ENCODE results near the gene GRPEL2.

GRPEL2 gene

DNA sequence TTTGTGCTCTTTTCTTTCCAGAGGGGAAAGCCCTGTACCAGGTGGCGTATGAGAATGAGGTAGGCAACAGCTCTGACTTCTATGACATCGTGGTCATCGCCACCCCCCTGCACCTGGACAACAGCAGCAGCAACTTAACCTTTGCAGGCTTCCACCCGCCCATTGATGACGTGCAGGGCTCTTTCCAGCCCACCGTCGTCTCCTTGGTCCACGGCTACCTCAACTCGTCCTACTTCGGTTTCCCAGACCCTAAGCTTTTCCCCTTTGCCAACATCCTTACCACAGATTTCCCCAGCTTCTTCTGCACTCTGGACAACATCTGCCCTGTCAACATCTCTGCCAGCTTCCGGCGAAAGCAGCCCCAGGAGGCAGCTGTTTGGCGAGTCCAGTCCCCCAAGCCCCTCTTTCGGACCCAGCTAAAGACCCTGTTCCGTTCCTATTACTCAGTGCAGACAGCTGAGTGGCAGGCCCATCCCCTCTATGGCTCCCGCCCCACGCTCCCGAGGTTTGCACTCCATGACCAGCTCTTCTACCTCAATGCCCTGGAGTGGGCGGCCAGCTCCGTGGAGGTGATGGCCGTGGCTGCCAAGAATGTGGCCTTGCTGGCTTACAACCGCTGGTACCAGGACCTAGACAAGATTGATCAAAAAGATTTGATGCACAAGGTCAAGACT is 22.8 kb downstream of the GRPEL2 start:
- Histone ChIP-seq H3K4me1 (ENCODE audit: low read depth, poor library complexity, severe bottlenecking) (peaks cover 10% of the 10 kb centered on the region), H3K36me3 (ENCODE audit: insufficient read depth) (no peaks in the 10 kb centered on the region), H2AFZ (ENCODE audit: low read depth) (no peak overlapping the region), H3K27ac (no peak overlapping the region), H4K20me1 (ENCODE audit: insufficient read depth) (no peaks in the 10 kb centered on the region), H3K27me3 (ENCODE audit: insufficient read depth, low read depth) (no peaks in the 10 kb centered on the region), H3K9ac (no peak overlapping the region), H3K79me2 (ENCODE audit: insufficient read depth, low read depth) (no peaks in the 10 kb centered on the region), H3K4me2 (no peak overlapping the region), H3K4me3 (IDR thresholded peaks at IDR 0.05; ENCODE audit: insufficient read depth, low read depth, low read length) (no peak overlapping the region)
- TF ChIP-seq, protein P1, sequence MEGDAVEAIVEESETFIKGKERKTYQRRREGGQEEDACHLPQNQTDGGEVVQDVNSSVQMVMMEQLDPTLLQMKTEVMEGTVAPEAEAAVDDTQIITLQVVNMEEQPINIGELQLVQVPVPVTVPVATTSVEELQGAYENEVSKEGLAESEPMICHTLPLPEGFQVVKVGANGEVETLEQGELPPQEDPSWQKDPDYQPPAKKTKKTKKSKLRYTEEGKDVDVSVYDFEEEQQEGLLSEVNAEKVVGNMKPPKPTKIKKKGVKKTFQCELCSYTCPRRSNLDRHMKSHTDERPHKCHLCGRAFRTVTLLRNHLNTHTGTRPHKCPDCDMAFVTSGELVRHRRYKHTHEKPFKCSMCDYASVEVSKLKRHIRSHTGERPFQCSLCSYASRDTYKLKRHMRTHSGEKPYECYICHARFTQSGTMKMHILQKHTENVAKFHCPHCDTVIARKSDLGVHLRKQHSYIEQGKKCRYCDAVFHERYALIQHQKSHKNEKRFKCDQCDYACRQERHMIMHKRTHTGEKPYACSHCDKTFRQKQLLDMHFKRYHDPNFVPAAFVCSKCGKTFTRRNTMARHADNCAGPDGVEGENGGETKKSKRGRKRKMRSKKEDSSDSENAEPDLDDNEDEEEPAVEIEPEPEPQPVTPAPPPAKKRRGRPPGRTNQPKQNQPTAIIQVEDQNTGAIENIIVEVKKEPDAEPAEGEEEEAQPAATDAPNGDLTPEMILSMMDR (conservative IDR thresholded peaks at IDR 0.05; ENCODE audit: low read depth, low read length), result no peak

DNA sequence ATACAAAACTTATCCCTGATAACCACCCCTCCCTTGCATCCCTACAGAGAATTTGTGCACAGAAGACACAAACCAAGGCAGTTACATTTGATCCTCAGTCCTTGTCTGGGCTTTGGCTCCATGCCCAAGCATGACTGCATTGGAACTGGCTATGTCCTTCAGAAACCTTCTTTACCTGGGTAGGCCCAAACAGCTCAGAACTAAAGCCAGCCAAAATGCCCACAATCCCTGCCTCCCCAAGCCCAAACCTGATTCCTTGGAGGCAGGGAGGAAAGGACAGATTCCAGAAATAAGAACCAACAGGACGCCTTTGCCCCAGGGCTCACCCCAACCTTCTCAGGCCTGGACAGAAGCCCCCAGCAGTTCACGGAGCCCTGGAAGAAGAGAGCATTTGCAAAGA is 25.6 kb downstream of the GRPEL2 start:
- Histone ChIP-seq H2AFZ (ENCODE audit: low read depth) (no peak overlapping the region), H3K27ac (no peak overlapping the region)

DNA sequence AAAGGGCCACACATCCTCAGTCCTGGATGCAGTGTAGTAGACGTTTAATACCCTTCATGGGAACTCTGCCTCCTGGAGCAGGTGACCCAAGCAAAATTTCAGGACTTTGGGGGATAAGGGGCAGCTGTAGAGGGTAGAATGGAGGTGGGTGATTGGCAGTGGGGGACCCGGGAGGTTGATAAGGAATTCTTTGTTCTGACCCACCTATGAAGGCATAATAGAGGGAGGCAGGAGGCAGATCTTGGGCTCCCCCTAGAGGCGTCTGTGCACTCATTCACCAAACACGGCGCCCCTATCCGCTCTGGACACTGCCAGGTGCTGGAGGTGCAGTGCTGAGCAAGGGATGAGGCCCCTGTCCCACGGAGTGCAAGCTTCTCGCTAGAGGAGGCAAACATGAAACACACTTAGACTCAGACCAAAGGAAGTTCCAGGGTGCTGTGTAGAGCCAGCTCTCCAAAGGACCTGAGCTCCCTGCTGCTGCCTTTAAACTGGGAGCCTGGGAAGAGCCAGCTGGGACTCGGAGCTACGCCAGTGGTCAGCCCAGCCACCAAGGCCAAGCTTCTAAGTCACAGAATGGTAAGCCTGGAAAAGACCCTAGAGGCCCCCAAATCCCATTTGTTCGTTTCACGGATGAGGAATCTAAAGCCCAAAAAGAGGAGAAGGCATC is 26.1 kb downstream of the GRPEL2 start:
- no peaks in the 10 kb centered on the region for H4K20me1 ChIP-seq (ENCODE audit: insufficient read depth)
- TF ChIP-seq, protein P1 (conservative IDR thresholded peaks at IDR 0.05; ENCODE audit: low read depth, low read length), result peak; percentile 56
- no peaks in the 10 kb centered on the region for H3K36me3 ChIP-seq (ENCODE audit: insufficient read depth)
- H3K27ac ChIP-seq, result no peak overlapping the region
- H2AFZ ChIP-seq (ENCODE audit: low read depth), result no peak overlapping the region
- H3K4me3 ChIP-seq (IDR thresholded peaks at IDR 0.05; ENCODE audit: insufficient read depth, low read depth, low read length), result no peak overlapping the region
- H3K79me2 ChIP-seq (ENCODE audit: insufficient read depth, low read depth), result no peaks in the 10 kb centered on the region
- peaks cover 10% of the 10 kb centered on the region for H3K4me1 ChIP-seq (ENCODE audit: low read depth, poor library complexity, severe bottlenecking)
- H3K27me3 ChIP-seq (ENCODE audit: insufficient read depth, low read depth), result no peaks in the 10 kb centered on the region
- no peak overlapping the region for H3K4me2 ChIP-seq
- H3K9ac ChIP-seq, result no peak overlapping the region

More for the DNA sequence above, 25.6 kb downstream of the GRPEL2 start:
- H3K27me3 ChIP-seq (ENCODE audit: insufficient read depth, low read depth), result no peaks in the 10 kb centered on the region
- no peak overlapping the region for H3K4me2 ChIP-seq
- no peaks in the 10 kb centered on the region for H3K79me2 ChIP-seq (ENCODE audit: insufficient read depth, low read depth)
- H3K36me3 ChIP-seq (ENCODE audit: insufficient read depth), result no peaks in the 10 kb centered on the region
- no peaks in the 10 kb centered on the region for H4K20me1 ChIP-seq (ENCODE audit: insufficient read depth)
- no peak overlapping the region for H3K4me3 ChIP-seq (IDR thresholded peaks at IDR 0.05; ENCODE audit: insufficient read depth, low read depth, low read length)
- TF ChIP-seq, protein P1 (conservative IDR thresholded peaks at IDR 0.05; ENCODE audit: low read depth, low read length), result no peak
- no peak overlapping the region for H3K9ac ChIP-seq
- peaks cover 10% of the 10 kb centered on the region for H3K4me1 ChIP-seq (ENCODE audit: low read depth, poor library complexity, severe bottlenecking)

DNA sequence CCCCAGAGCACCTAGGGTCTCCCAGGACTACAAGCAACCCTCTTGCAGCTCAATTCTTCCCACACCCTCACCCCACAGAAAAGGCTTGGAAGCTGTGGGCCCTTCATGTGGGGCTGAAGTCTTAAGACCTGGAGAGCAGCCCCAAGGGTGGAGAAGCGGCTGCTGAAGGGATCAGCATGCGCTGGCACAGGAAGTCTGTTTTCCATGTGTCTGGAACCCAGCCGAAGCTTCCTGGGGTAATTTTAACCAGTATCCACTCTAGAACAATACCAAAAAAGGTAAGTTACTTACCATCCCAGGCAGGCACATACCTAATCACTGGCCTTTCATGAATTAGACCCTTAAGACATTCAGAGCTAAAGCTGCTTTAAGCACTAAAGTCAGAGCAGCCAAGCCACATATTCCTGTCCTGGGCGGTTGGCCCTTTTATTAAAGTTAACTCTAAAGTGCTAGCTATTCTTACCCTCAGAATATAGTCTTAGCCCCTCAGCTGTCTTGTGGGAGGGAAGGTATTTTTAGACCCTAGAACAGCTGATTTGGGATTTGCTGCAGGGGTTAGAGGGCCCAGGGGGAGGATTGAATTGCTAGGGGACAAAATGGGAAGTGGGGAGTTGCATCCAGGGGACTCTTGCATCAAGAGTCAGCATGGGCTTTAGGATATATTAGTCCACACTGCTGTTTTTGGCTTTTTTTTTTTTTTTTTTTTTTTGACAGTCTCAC is 26.9 kb downstream of the GRPEL2 start:
- TF ChIP-seq, protein P1 (conservative IDR thresholded peaks at IDR 0.05; ENCODE audit: low read depth, low read length), result no peak
- no peak overlapping the region for H2AFZ ChIP-seq (ENCODE audit: low read depth)
- H4K20me1 ChIP-seq (ENCODE audit: insufficient read depth), result no peaks in the 10 kb centered on the region
- H3K9ac ChIP-seq, result no peak overlapping the region
- peaks cover 5% of the 10 kb centered on the region for H3K4me1 ChIP-seq (ENCODE audit: low read depth, poor library complexity, severe bottlenecking)
- H3K79me2 ChIP-seq (ENCODE audit: insufficient read depth, low read depth), result no peaks in the 10 kb centered on the region
- no peak overlapping the region for H3K4me3 ChIP-seq (IDR thresholded peaks at IDR 0.05; ENCODE audit: insufficient read depth, low read depth, low read length)
- H3K27ac ChIP-seq, result no peak overlapping the region
- no peaks in the 10 kb centered on the region for H3K36me3 ChIP-seq (ENCODE audit: insufficient read depth)
- H3K27me3 ChIP-seq (ENCODE audit: insufficient read depth, low read depth), result no peaks in the 10 kb centered on the region
- H3K4me2 ChIP-seq, result no peak overlapping the region
